Body of pancreas (tissue), 4 donors: ENCODE results near the gene FIBCD1.

Experiments used
- POLR2A ChIP-seq, 3 donors: fragments of 450-650 bp; IDR thresholded peaks; one replicate each; pipeline ENCODE4 v1.6.1; 2016; ENCODE audit warnings: antibody characterized with exemption in 3 of 3, mild to moderate bottlenecking in 2 of 3
- TF ChIP-seq, protein P1 (sequence below), 7 experiments: fragments of 450-650 bp in 4 of 7; fragments of 200-600 bp in 3 of 7; sonication (generic) in 3 of 7; IDR thresholded peaks; one replicate each; pipeline ENCODE4 v1.5.1; 2016 to 2019; ENCODE audit warnings: antibody characterized with exemption in 7 of 7

DNA sequence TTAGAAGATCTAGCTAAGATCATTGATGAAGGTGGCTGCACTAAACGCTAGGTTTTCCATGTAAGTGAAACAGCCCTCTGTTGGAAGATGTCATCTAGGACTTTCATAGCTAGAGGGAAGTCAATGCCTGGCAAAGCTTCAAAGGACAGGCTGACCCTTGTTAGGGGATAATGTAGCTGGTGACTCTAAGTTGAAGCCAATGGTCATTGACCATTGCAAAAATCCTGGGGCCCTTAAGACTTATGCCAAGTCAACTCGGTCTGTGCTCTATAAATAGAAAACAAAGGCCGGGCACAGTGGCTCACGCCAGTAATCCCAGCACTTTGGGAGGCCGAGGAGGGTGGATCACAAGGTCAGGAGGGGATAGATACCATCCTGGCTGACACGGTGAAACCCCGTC, 26.6 kb upstream of the FIBCD1 start:
- TF ChIP-seq, protein P1, sequence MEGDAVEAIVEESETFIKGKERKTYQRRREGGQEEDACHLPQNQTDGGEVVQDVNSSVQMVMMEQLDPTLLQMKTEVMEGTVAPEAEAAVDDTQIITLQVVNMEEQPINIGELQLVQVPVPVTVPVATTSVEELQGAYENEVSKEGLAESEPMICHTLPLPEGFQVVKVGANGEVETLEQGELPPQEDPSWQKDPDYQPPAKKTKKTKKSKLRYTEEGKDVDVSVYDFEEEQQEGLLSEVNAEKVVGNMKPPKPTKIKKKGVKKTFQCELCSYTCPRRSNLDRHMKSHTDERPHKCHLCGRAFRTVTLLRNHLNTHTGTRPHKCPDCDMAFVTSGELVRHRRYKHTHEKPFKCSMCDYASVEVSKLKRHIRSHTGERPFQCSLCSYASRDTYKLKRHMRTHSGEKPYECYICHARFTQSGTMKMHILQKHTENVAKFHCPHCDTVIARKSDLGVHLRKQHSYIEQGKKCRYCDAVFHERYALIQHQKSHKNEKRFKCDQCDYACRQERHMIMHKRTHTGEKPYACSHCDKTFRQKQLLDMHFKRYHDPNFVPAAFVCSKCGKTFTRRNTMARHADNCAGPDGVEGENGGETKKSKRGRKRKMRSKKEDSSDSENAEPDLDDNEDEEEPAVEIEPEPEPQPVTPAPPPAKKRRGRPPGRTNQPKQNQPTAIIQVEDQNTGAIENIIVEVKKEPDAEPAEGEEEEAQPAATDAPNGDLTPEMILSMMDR (IDR thresholded peaks at IDR 0.05), result no peak
- no peak for TF ChIP-seq POLR2A (IDR thresholded peaks at IDR 0.05)
